Right lobe of liver (tissue), 4 donors: Measurements from ENCODE around the gene TMEM44.

Experiments
- POLR2A ChIP-seq: fragments of 450-650 bp; IDR thresholded peaks from one replicate; pipeline ENCODE4 v1.6.1; 2017; ENCODE audit warnings: antibody characterized with exemption, mild to moderate bottlenecking
- TF ChIP-seq, protein P1 (sequence below), 4 donors: fragments of 200-600 bp in 3 of 4; fragments of 450-650 bp in 1 of 4; IDR thresholded peaks; one replicate each; pipeline versions ENCODE4 v1.5.1 to v1.8.0; 2016 to 2022; ENCODE audit warnings: antibody characterized with exemption in 4 of 4, mild to moderate bottlenecking in 2 of 4
- donor health status: DM: no; HTN: no; CAD: no.
- donor health status: DM: no; HTN: no; CAD: no.
- donor health status: DM: no; HTN: yes; CAD: no.

DNA sequence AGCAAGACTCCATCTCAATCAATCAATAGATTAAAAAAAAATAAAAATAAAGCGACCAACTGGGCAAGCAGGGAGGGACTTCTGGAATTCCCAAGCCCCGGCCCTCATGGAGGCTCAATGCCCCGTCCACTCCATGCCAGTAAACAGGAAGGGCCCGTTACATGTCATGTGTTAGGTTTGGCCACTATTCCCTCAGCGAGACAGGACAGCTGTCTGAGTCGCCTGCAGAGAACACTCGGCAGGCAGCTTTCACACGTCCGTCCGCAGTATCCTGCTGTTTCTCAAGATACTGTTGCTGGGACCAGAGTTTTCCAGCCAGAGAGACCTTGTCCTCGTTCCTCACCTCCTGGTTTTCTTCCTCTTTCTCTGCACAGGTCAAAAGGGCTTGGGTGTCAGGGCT is 18.0 kb downstream of the TMEM44 start:
- TF ChIP-seq, protein P1, sequence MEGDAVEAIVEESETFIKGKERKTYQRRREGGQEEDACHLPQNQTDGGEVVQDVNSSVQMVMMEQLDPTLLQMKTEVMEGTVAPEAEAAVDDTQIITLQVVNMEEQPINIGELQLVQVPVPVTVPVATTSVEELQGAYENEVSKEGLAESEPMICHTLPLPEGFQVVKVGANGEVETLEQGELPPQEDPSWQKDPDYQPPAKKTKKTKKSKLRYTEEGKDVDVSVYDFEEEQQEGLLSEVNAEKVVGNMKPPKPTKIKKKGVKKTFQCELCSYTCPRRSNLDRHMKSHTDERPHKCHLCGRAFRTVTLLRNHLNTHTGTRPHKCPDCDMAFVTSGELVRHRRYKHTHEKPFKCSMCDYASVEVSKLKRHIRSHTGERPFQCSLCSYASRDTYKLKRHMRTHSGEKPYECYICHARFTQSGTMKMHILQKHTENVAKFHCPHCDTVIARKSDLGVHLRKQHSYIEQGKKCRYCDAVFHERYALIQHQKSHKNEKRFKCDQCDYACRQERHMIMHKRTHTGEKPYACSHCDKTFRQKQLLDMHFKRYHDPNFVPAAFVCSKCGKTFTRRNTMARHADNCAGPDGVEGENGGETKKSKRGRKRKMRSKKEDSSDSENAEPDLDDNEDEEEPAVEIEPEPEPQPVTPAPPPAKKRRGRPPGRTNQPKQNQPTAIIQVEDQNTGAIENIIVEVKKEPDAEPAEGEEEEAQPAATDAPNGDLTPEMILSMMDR (IDR thresholded peaks at IDR 0.05) = no peak
- TF ChIP-seq POLR2A = no peak
